HG03432 (cell line): ENCODE measurements around the gene SEC24C.
"Not testable (repeated sequence)": the region's sequence is repeated elsewhere in the genome, so short reads cannot be mapped to it uniquely, and the experiment has no call there.

Source experiments
- ATAC-seq: cut with Tn5 transposase; IDR thresholded peaks from one replicate; pipeline ENCODE4 v1.9.1; 2021; ENCODE audit warnings: mild to moderate bottlenecking, moderate library complexity; ENCODE audit not compliant: unreplicated experiment

SEC24C gene

GRCh38 chr10:73790886-73791625 lies 46.9 kb downstream of the SEC24C start:
- no peak for ATAC-seq

GRCh38 chr10:73791871-73792400 lies 47.8 kb downstream of the SEC24C start:
- ATAC-seq: no peak

- ATAC-seq: no peak
Observed at GRCh38 chr10:73793456-73793855, 49.3 kb downstream of the SEC24C start.

GRCh38 chr10:73795491-73795890 lies 51.3 kb downstream of the SEC24C start:
- ATAC-seq: not testable (repeated sequence)

GRCh38 chr10:73796035-73796434 lies 51.9 kb downstream of the SEC24C start:
- ATAC-seq: not testable (repeated sequence)

GRCh38 chr10:73796766-73797165 lies 52.6 kb downstream of the SEC24C start:
- no peak for ATAC-seq

GRCh38 chr10:73797324-73798025 lies 53.3 kb downstream of the SEC24C start:
- ATAC-seq: no peak

- ATAC-seq: no peak
Observed at GRCh38 chr10:73798087-73798486, 53.9 kb downstream of the SEC24C start.

- no peak for ATAC-seq
Observed at GRCh38 chr10:73798927-73799560, 54.9 kb downstream of the SEC24C start.

GRCh38 chr10:73799899-73800559 lies 55.9 kb downstream of the SEC24C start:
- no peak for ATAC-seq

GRCh38 chr10:73800560-73801252 lies 56.5 kb downstream of the SEC24C start:
- ATAC-seq: no peak

GRCh38 chr10:73801253-73801590 lies 57.0 kb downstream of the SEC24C start:
- no peak for ATAC-seq

- ATAC-seq: no peak
Observed at GRCh38 chr10:73802276-73802991, 58.3 kb downstream of the SEC24C start.

- peak; percentile 80 for ATAC-seq
Observed at GRCh38 chr10:73803680-73804286, 59.6 kb downstream of the SEC24C start.

- ATAC-seq: no peak
Observed at GRCh38 chr10:73806176-73806950, 62.2 kb downstream of the SEC24C start.

GRCh38 chr10:73807471-73807870 lies 63.3 kb downstream of the SEC24C start:
- no peak for ATAC-seq

GRCh38 chr10:73808021-73808815 lies 64.0 kb downstream of the SEC24C start:
- ATAC-seq: no peak
